HT1080 (cell line): ENCODE data around the gene LRRC36. TPM values are rescaled to one million over a fixed set of nuclear protein-coding genes. Genes with fewer than 3 reads are reported as not detected.

Experiments
- DNase-seq: peaks from one replicate; pipeline ENCODE4 v3.0.0-alpha.2; 2015; ENCODE audit warnings: low read depth
- total RNA-seq: library from RNA; depleted of rRNA; stranded (reverse); fragments of >200 nt; shearing (Covaris generic); gene quantifications from 2 replicates; pipeline ENCODE4 v1.2.3, GENCODE V29; 2014

LRRC36 gene
- total RNA-seq, 1 experiment from 2014 or later, result not detected

- DNase-seq, result no peak
Observed at GRCh38 chr16:67294171-67294757, 32.4 kb upstream of the LRRC36 start.

- DNase-seq, result no peak
Observed at GRCh38 chr16:67294938-67295361, 31.7 kb upstream of the LRRC36 start.

- DNase-seq, result peak; percentile 50
Observed at GRCh38 chr16:67296420-67296819, 30.2 kb upstream of the LRRC36 start.

DNA sequence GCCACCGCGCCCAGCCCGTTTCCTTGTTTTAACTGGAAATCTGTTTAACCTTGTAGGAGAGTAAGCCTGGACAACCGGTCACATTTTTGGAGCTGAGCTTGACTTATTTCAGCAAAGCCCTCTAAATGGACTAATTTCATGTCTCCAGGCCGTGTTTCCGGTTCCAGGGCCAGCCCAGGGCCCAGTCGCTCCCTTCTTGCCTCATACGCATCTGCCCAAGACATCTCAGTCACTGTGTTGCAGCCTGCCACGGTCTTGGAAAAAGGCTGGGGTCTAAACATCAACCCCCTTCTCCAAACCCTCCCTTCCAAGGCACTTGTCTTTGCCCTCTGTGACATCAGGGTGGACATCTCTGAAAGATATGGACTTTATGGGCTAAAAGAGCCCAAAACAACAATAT is 28.3 kb upstream of the LRRC36 start:
- no peak for DNase-seq

GRCh38 chr16:67299269-67299668 is 27.3 kb upstream of the LRRC36 start:
- no peak for DNase-seq

- no peak for DNase-seq
Observed at GRCh38 chr16:67301080-67301782, 25.4 kb upstream of the LRRC36 start.

GRCh38 chr16:67302076-67302475 is 24.5 kb upstream of the LRRC36 start:
- DNase-seq, result no peak

GRCh38 chr16:67302970-67303369 is 23.6 kb upstream of the LRRC36 start:
- DNase-seq, result no peak

DNA sequence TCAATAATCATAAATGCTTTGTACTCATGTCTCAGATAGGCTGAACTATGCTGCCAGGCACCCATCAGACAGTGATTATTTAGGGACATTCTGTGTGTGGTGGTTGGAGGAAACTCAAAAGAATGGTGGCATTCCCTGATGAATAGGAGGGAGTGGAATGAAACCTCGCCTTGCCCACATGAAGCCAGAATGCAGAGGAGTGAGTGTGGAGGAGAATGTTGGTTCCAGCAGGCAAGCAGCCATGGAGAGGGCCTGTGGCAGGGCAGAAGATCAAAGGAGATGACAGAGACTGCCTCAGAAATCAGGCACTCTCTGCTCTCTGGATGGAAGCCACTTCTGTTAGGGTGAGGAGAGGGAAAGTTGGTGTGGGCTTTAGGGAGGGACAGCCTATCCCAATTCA is 22.6 kb upstream of the LRRC36 start:
- DNase-seq, result no peak

- DNase-seq, result no peak
Observed at GRCh38 chr16:67305216-67306071, 21.2 kb upstream of the LRRC36 start.

GRCh38 chr16:67310561-67310960 is 16.1 kb upstream of the LRRC36 start:
- no peak for DNase-seq

DNA sequence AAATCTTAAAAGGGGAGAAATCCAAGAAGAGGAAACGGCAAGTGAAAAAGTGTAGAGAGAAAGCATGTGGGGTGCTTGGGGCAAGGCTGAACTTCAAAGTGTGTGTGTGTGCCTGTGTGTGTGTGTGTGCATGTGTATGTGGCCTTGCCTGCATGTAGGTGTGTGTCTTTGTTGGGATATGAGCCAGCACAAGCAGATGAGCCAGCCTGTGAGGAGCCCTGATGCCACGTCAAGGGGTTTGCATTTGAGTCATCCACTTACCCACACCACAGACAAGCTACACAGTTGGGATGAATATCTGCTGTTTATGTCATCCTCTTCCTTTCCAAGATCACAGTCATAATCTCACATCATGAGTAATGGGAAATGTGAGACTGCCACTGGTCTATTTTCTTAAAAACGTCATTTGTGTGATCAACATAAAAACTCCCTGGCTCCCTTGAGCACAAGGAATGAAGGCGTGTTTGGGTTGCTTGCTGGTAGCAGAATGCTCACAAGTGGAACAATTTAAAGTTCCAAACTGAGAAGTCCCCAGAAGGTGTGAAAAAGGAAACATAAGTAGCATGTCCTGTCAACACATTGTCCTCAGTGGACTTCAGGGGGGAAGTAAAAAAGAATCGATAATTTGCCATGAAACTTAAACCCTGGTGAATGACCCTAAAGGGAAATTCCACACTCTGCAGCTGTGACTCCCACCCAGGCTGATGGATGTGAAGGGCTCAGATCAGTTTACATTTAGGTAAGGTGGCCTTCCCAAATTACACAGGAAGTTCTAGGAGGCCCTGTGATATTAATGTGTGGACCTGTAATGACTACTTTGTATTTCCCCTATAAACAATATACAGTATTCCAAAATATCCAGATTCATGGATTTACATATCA is 14.8 kb upstream of the LRRC36 start:
- DNase-seq, result peak; percentile 100

GRCh38 chr16:67312719-67313118 is 13.9 kb upstream of the LRRC36 start:
- DNase-seq, result peak; percentile 11

DNA sequence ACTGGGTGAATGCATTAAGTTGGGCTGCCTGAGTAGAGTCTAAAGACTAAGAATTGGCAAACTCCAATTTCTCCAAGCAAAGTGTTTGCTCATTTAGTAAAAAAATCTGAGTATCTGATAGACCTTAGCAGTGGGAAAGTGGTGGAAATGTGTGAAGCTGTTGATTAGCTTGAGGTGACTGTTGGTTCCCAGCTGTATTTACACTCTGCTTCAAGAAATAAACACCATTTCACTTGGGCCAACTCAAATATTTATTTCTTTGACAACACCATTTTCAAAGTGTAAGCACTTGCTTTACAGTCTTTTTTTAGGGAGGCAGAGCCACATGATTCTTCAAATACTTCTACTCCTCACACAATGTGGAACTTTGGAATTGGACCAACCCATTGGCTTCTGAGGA is 8.8 kb upstream of the LRRC36 start:
- no peak for DNase-seq

DNA sequence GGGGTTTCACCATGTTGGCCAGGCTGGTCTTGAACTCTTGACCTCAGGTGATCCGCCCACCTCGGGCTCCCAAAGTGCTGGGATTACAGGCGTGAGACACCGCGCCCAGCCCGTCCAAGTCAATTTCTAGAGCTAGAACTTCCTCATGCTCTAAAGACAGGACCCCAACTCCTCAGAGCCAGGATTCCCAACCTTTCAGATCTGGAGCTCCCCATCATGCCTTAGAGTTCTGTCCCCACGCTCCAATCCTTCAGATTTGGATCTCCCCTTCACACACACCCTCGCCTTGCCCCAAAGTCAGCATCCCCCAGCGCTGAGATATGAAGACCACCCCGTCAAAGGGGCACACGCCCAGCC is 522 bp upstream of the LRRC36 start:
- no peak for DNase-seq

GRCh38 chr16:67327743-67328142 is 1.1 kb downstream of the LRRC36 start:
- no peak for DNase-seq

GRCh38 chr16:67329901-67330300 is 3.3 kb downstream of the LRRC36 start:
- no peak for DNase-seq

- no peak for DNase-seq
Observed at GRCh38 chr16:67333315-67333714, 6.7 kb downstream of the LRRC36 start.

DNA sequence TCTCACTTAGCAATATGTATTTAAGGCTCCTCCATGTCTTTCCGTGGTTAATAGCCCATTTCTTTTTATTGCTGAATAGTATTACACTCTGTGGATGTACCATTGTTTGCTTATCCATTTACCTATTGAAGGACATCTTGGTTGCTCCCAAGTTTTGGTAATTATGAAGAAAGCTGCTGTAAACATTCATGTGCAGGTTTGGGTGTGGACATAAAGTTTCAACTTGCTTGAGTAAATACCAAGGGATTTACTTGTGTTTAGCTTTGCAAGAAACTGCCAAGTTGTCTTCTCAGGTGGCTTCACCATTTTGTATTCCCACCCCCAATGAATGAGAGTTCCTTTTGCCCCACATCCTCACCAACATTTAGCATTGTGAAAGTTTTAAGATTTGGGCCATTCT is 9.5 kb downstream of the LRRC36 start:
- DNase-seq, result no peak

DNA sequence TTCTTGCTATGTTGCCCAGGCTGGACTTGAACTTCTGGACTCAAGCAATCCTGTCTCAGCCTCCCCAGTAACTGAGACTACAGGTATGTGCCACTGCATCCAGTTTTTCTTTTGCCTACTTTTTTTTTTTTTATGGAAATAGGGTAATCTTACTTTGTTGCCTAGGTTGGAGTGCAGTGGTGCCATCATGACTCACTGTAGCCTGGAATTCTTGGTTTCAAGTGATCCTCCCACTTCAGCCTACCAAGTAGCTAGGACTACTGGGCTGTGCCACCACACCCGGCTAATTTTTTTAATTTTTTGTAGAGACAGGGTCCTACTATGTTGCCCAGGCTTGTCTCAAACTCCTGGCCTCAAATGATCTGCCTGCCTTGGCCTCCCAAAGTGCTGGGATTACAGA is 10.0 kb downstream of the LRRC36 start:
- DNase-seq, result peak; percentile 69

- peak; percentile 52 for DNase-seq
Observed at GRCh38 chr16:67339453-67339852, 12.8 kb downstream of the LRRC36 start.
